OCI-LY1 (cell line): Measurements from ENCODE around the gene MAP7.
A peak's percentile ranks its signal among the peaks of the same experiment; 100 is the strongest.

ENCODE experiments used
- H2AFZ ChIP-seq: fragments of 200-600 bp; sonication (generic), shearing (Covaris generic); 2 replicates; pipeline ENCODE4 v1.6.0; 2014; ENCODE audit warnings: antibody characterized with exemption, mild to moderate bottlenecking, low read length
- H3F3A ChIP-seq: fragments of 200-600 bp; sonication (generic), shearing (Covaris generic); 2 replicates; pipeline ENCODE4 v1.6.0; 2014; ENCODE audit warnings: mild to moderate bottlenecking, antibody characterized with exemption, low read length, moderate library complexity; ENCODE audit not compliant: insufficient read depth
- H3K27ac ChIP-seq: fragments of 200-600 bp; sonication (generic); 2 replicates; pipeline ENCODE4 v1.5.1; 2014; ENCODE audit warnings: low read length, mixed run types, mild to moderate bottlenecking, low read depth; ENCODE audit not compliant: poor library complexity, severe bottlenecking
- H3K27me3 ChIP-seq: fragments of 200-600 bp; sonication (generic); 2 replicates; pipeline ENCODE4 v1.6.0; 2014; ENCODE audit warnings: antibody characterized with exemption, mild to moderate bottlenecking, low read length, moderate library complexity; ENCODE audit not compliant: insufficient read depth
- H3K36me3 ChIP-seq: fragments of 200-600 bp; sonication (generic); 2 replicates; pipeline ENCODE4 v1.6.1; 2014; ENCODE audit warnings: mild to moderate bottlenecking, antibody characterized with exemption, low read length, moderate library complexity, mixed read lengths; ENCODE audit not compliant: insufficient read depth
- H3K4me1 ChIP-seq: fragments of 200-600 bp; sonication (generic); 2 replicates; pipeline ENCODE4 v1.5.1; 2014; ENCODE audit warnings: mild to moderate bottlenecking, low read length, moderate library complexity; ENCODE audit not compliant: insufficient read depth, severe bottlenecking
- H3K4me2 ChIP-seq: fragments of 200-600 bp; sonication (generic), shearing (Covaris generic); 2 replicates; pipeline ENCODE4 v1.6.1; 2014; ENCODE audit warnings: low read length
- H3K4me3 ChIP-seq: fragments of 200-600 bp; sonication (generic); 2 replicates; pipeline ENCODE4 v1.5.1; 2014; ENCODE audit warnings: low read length, low read depth, mild to moderate bottlenecking, mixed read lengths; ENCODE audit not compliant: poor library complexity, severe bottlenecking
- H3K79me2 ChIP-seq: fragments of 200-600 bp; shearing (Covaris generic); 2 replicates; pipeline ENCODE4 v1.6.1; 2016; ENCODE audit warnings: mixed run types, low read length, mixed read lengths; ENCODE audit not compliant: insufficient read depth
- H3K9ac ChIP-seq: fragments of 200-600 bp; sonication (generic), shearing (Covaris generic); 2 replicates; pipeline ENCODE4 v1.6.1; 2014; ENCODE audit warnings: mild to moderate bottlenecking, low read length, mixed read lengths
- H3K9me2 ChIP-seq: fragments of 200-600 bp; sonication (generic), shearing (Covaris generic); 2 replicates; pipeline ENCODE4 v1.6.1; 2014; ENCODE audit warnings: low read depth, mild to moderate bottlenecking, low read length, mixed read lengths
- H3K9me3 ChIP-seq: fragments of 200-600 bp; shearing (Covaris generic); 2 replicates; pipeline ENCODE4 v1.6.1; 2014; ENCODE audit warnings: low read length, mixed read lengths
- H4K20me1 ChIP-seq: fragments of 200-600 bp; sonication (generic), shearing (Covaris generic); 2 replicates; pipeline ENCODE4 v1.6.0; 2016; ENCODE audit warnings: mild to moderate bottlenecking, low read length; ENCODE audit not compliant: insufficient read depth
- EZH2 ChIP-seq: fragments of 200-600 bp; sonication (generic), shearing (Covaris generic); IDR thresholded peaks from 2 replicates; pipeline ENCODE4 v1.8.0; 2017; ENCODE audit warnings: borderline replicate concordance, mixed run types, mild to moderate bottlenecking, antibody characterized with exemption, low read length, moderate library complexity, mixed read lengths
- TF ChIP-seq, protein P1 (sequence below): fragments of 200-600 bp; sonication (generic), shearing (Covaris generic); IDR thresholded peaks from 2 replicates; pipeline ENCODE4 v1.5.1; 2017; ENCODE audit warnings: mild to moderate bottlenecking, antibody characterized with exemption, low read length, moderate library complexity, mixed read lengths

Gene MAP7

DNA sequence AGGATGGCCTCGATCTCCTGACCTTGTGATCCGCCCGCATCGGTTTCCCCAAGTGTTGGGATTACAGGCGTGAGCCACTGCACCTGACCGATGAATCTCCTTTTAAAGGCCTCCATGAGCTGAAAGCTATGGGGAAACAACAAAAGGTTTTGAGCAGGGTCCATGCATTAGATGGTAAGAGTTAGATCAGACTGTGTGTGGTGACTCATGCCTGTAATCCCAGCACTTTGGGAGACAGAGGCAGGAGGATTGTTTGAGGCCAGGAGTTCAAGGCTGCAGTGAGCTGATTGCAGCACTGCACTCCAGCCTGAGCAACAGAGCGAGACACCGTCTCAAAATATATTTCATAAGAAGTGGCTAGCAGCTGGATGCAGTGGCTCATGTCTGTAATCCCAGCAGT lies 219.6 kb downstream of the MAP7 start:
- TF ChIP-seq, protein P1, sequence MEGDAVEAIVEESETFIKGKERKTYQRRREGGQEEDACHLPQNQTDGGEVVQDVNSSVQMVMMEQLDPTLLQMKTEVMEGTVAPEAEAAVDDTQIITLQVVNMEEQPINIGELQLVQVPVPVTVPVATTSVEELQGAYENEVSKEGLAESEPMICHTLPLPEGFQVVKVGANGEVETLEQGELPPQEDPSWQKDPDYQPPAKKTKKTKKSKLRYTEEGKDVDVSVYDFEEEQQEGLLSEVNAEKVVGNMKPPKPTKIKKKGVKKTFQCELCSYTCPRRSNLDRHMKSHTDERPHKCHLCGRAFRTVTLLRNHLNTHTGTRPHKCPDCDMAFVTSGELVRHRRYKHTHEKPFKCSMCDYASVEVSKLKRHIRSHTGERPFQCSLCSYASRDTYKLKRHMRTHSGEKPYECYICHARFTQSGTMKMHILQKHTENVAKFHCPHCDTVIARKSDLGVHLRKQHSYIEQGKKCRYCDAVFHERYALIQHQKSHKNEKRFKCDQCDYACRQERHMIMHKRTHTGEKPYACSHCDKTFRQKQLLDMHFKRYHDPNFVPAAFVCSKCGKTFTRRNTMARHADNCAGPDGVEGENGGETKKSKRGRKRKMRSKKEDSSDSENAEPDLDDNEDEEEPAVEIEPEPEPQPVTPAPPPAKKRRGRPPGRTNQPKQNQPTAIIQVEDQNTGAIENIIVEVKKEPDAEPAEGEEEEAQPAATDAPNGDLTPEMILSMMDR = no peak
- TF ChIP-seq EZH2 = no peak
- Histone ChIP-seq H4K20me1 (no peaks in the 10 kb centered on the region), H3F3A (no peaks in the 10 kb centered on the region), H2AFZ (no peak overlapping the region), H3K27me3 (no peaks in the 10 kb centered on the region), H3K36me3 (no peaks in the 10 kb centered on the region), H3K4me3 (no peak overlapping the region), H3K9ac (no peak overlapping the region), H3K79me2 (no peaks in the 10 kb centered on the region), H3K9me2 (no peaks in the 10 kb centered on the region), H3K27ac (no peak overlapping the region), H3K9me3 (no peaks in the 10 kb centered on the region), H3K4me2 (no peak overlapping the region), H3K4me1 (peaks cover 10% of the 10 kb centered on the region)

DNA sequence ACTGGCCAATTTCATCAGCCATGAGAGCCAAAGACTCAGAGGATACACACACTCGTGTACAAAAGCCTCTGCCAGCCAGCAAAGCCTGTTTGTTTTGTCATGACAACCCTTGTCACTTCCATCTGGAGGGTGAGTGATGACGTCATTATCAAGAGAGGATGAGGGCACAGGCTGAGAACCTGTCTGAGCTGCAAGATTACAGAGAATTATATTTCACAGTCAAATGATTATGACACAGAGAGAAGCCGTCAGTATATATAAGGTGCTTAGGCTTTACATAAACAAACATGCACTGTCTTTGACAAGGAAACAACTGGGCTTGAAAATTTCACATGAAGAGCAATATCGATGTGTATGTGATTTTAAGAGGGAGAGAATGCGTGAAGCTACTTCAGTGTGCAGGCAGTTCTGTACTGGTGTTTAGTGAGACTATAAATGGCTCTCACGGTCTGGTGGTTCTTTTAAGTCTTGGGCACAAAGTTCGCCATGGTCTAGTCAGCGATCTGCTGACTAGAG lies 224.1 kb downstream of the MAP7 start:
- no peak for TF ChIP-seq EZH2
- TF ChIP-seq, protein P1 = no peak
- no peaks in the 10 kb centered on the region for H3K27me3 ChIP-seq
- peak overlapping the region; percentile 55 for H3K4me2 ChIP-seq
- no peak overlapping the region for H2AFZ ChIP-seq
- H3K9me2 ChIP-seq = no peaks in the 10 kb centered on the region
- H3K36me3 ChIP-seq = no peaks in the 10 kb centered on the region
- H3K79me2 ChIP-seq = no peaks in the 10 kb centered on the region
- 0 out of 2 replicates have a peak overlapping the region, but pooled peaks have one; percentile 7 for H3K9ac ChIP-seq
- H3K4me1 ChIP-seq = peaks cover 13% of the 10 kb centered on the region
- peaks cover 3% of the 10 kb centered on the region; the same call in 1 of the 2 replicates for H3F3A ChIP-seq
- H3K27ac ChIP-seq = peak overlapping the region; percentile 21
- H3K9me3 ChIP-seq = no peaks in the 10 kb centered on the region
- peak overlapping the region; percentile 24 for H3K4me3 ChIP-seq
- H4K20me1 ChIP-seq = no peaks in the 10 kb centered on the region

DNA sequence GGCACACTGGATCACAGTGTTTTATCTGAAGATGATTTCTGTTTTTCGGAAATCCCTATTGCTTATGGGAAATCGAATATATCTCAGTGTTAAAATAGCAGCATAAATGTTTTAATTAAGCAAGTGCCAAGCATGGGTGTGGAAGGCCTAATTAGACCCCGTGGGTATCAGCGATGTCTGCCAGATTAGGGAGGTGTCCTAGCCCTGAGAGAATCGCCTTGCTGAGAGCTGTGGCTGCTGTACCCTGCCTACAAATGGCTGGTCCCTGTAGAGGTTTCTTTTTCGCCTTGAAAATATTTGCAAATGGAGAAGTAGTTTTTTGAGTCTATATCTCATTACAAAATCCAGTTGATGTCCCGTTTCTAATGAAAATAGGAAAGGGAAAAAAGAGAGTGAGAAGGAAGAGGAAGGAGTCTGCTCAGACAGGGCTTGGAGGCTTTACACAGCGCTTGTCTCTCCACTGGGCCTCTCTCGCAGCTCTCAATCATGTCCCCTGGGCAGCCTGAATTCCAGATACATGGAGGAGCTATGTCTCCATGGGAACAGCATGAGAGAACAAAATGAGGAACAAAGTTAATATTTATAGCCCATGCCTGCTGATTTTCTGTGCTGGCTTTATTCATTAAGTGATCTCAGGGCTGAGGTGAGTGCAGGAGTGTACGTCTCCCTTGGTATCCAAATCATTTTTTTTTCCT lies 225.4 kb downstream of the MAP7 start:
- TF ChIP-seq, protein P1 = no peak
- no peak for TF ChIP-seq EZH2
- Histone ChIP-seq H2AFZ (no peak overlapping the region), H3K9ac (no peak overlapping the region), H4K20me1 (no peaks in the 10 kb centered on the region), H3K36me3 (no peaks in the 10 kb centered on the region), H3K9me3 (no peaks in the 10 kb centered on the region), H3K27me3 (peaks cover 3% of the 10 kb centered on the region; the same call in 1 of the 2 replicates), H3K79me2 (no peaks in the 10 kb centered on the region), H3K4me3 (no peak overlapping the region), H3F3A (peaks cover 3% of the 10 kb centered on the region; the same call in 1 of the 2 replicates), H3K27ac (no peak overlapping the region), H3K4me1 (peaks cover 13% of the 10 kb centered on the region), H3K9me2 (no peaks in the 10 kb centered on the region), H3K4me2 (no peak overlapping the region)
